ENCODE measurements around the gene PTPRCAP.

DNA sequence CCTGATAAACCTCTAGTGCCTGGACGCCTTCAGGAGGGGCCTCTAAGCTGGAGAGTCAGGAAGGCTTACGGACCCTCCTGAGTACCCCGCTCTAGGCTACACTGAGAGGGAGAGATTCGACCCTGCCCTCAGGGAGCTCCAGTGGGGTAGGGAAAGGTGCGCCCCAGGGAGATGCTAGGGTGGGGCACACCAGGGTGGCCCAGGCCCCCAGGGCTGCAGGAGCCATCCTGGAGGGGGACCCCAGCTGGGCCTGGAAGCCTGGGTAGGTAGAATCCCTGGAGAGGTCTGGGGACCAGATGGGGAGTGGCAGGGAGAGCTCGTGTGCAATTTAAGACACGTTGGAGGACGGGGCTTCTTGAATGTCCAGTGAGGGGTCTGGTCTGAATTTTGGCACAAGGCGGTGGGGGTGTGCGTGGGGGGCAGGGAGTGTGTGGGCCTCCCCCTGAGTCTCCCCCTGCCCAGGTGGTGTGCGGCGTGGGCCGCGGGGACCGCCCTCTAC lies 17.3 kb downstream of the PTPRCAP start:
- TF ChIP-seq EZH2 (IDR thresholded peaks at IDR 0.05; ENCODE audit: borderline replicate concordance, insufficient read depth, low read length, poor library complexity, severe bottlenecking): no peak
- TF ChIP-seq, protein P1, sequence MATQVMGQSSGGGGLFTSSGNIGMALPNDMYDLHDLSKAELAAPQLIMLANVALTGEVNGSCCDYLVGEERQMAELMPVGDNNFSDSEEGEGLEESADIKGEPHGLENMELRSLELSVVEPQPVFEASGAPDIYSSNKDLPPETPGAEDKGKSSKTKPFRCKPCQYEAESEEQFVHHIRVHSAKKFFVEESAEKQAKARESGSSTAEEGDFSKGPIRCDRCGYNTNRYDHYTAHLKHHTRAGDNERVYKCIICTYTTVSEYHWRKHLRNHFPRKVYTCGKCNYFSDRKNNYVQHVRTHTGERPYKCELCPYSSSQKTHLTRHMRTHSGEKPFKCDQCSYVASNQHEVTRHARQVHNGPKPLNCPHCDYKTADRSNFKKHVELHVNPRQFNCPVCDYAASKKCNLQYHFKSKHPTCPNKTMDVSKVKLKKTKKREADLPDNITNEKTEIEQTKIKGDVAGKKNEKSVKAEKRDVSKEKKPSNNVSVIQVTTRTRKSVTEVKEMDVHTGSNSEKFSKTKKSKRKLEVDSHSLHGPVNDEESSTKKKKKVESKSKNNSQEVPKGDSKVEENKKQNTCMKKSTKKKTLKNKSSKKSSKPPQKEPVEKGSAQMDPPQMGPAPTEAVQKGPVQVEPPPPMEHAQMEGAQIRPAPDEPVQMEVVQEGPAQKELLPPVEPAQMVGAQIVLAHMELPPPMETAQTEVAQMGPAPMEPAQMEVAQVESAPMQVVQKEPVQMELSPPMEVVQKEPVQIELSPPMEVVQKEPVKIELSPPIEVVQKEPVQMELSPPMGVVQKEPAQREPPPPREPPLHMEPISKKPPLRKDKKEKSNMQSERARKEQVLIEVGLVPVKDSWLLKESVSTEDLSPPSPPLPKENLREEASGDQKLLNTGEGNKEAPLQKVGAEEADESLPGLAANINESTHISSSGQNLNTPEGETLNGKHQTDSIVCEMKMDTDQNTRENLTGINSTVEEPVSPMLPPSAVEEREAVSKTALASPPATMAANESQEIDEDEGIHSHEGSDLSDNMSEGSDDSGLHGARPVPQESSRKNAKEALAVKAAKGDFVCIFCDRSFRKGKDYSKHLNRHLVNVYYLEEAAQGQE (IDR thresholded peaks at IDR 0.05; ENCODE audit: borderline replicate concordance): no peak
- TF ChIP-seq, protein P2, sequence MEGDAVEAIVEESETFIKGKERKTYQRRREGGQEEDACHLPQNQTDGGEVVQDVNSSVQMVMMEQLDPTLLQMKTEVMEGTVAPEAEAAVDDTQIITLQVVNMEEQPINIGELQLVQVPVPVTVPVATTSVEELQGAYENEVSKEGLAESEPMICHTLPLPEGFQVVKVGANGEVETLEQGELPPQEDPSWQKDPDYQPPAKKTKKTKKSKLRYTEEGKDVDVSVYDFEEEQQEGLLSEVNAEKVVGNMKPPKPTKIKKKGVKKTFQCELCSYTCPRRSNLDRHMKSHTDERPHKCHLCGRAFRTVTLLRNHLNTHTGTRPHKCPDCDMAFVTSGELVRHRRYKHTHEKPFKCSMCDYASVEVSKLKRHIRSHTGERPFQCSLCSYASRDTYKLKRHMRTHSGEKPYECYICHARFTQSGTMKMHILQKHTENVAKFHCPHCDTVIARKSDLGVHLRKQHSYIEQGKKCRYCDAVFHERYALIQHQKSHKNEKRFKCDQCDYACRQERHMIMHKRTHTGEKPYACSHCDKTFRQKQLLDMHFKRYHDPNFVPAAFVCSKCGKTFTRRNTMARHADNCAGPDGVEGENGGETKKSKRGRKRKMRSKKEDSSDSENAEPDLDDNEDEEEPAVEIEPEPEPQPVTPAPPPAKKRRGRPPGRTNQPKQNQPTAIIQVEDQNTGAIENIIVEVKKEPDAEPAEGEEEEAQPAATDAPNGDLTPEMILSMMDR (IDR thresholded peaks at IDR 0.05; ENCODE audit: poor library complexity, severe bottlenecking): no peak
- no peak for TF ChIP-seq POLR2AphosphoS5 (IDR thresholded peaks at IDR 0.05)
- no peak for TF ChIP-seq MXI1 (conservative IDR thresholded peaks at IDR 0.05; ENCODE audit: poor library complexity, severe bottlenecking)
- no peak for TF ChIP-seq RAD21 (conservative IDR thresholded peaks at IDR 0.05)
- no peak for TF ChIP-seq EP300 (conservative IDR thresholded peaks at IDR 0.05; ENCODE audit: poor library complexity, severe bottlenecking)
- no peak for TF ChIP-seq SMC3 (conservative IDR thresholded peaks at IDR 0.05; ENCODE audit: poor library complexity)
- no peak for TF ChIP-seq TAF1 (IDR thresholded peaks at IDR 0.05; ENCODE audit: low read depth)

Measured in neural cell (in vitro differentiated cells).